Lung (tissue), 16 donors: ENCODE data around the gene YY1AP1. TPM values are rescaled to one million over a fixed set of nuclear protein-coding genes. Genes with fewer than 3 reads are reported as not detected.

Experiments used
- ATAC-seq: fragments of 200-7000 bp; cut with Tn5 transposase; one replicate; pipeline ENCODE4 v1.9.1; 2020; ENCODE audit warnings: moderate number of reproducible peaks; ENCODE audit not compliant: insufficient read depth, low FRiP score
- DNase-seq, 3 donors: peaks; one replicate each; pipeline ENCODE4 v3.0.0-alpha.2; 2013 to 2017
- H3K27ac ChIP-seq, 2 donors: one replicate each; pipeline ENCODE4 v1.5.1; 2013; ENCODE audit warnings: mild to moderate bottlenecking in 2 of 2, moderate library complexity in 2 of 2, control low read depth in 1 of 2, inconsistent platforms in 1 of 2, low read depth in 1 of 2, low read length in 1 of 2
- H3K27me3 ChIP-seq, 3 donors: one replicate each; pipeline ENCODE4 v1.5.1; 2013; ENCODE audit warnings: low read length in 2 of 3; ENCODE audit not compliant: control insufficient read depth in 3 of 3, insufficient read depth in 3 of 3
- H3K36me3 ChIP-seq, 4 donors: one replicate each; pipeline ENCODE4 v1.5.1; 2013; ENCODE audit warnings: low read length in 4 of 4, mild to moderate bottlenecking in 1 of 4, moderate library complexity in 1 of 4; ENCODE audit not compliant: control insufficient read depth in 4 of 4, insufficient read depth in 4 of 4
- H3K4me1 ChIP-seq, 5 donors: one replicate each; pipeline ENCODE4 v1.5.1; 2013; ENCODE audit warnings: low read length in 5 of 5, mild to moderate bottlenecking in 2 of 5, moderate library complexity in 1 of 5; ENCODE audit not compliant: control insufficient read depth in 5 of 5, insufficient read depth in 5 of 5
- H3K4me3 ChIP-seq: one replicate; pipeline ENCODE4 v1.5.1; 2013; ENCODE audit warnings: mild to moderate bottlenecking, control low read depth, moderate library complexity
- H3K9ac ChIP-seq, 2 donors: one replicate each; pipeline ENCODE4 v1.5.1; 2013; ENCODE audit warnings: low read length in 2 of 2, control low read depth in 1 of 2; ENCODE audit not compliant: insufficient read depth in 1 of 2
- H3K9me3 ChIP-seq, 4 donors: one replicate each; pipeline ENCODE4 v1.5.1; 2013; ENCODE audit warnings: low read length in 3 of 4, mild to moderate bottlenecking in 1 of 4, moderate library complexity in 1 of 4; ENCODE audit not compliant: control insufficient read depth in 4 of 4, insufficient read depth in 3 of 4
- WGBS, 2 donors: extraction: QIAGEN DNeasy Blood & Tissue Kit; methylation state at CpG; one replicate each; pipeline ENCODE4 v1.1.7; 2013; 5-methylcytosine and 5-hydroxymethylcytosine counted together
- long read RNA-seq, 5 donors: transcript quantifications; one replicate each; lab custom pipeline, GENCODE V29; 2026
- polyA plus RNA-seq, 2 donors: library from polyadenylated mRNA; stranded (reverse); fragments of 200-250 nt; gene quantifications; one replicate each; pipeline ENCODE4 v1.2.1, GENCODE V29; 2013
- total RNA-seq, 2 donors: library from RNA; depleted of rRNA in 1 of 2; stranded (reverse); fragments of >200 nt in 1 of 2; gene quantifications; one replicate each; pipeline ENCODE4 v1.2.1, GENCODE V29; 2014 to 2021
- TF ChIP-seq, protein P1 (sequence below): IDR thresholded peaks from 2 replicates; pipeline ENCODE4 v1.5.1; 2012; ENCODE audit warnings: mild to moderate bottlenecking; ENCODE audit errors: control extremely low read depth, extremely low read depth
- donor health status: control.
- donor health status: control.
- donor health status: Bipolar disorder and iron deficiency.
- donor health status: healthy.
- donor health status: DM: yes; HTN: yes; CAD: no.

YY1AP1 gene
- total RNA-seq (100 to 1,000 TPM in 1 of 2 donors, 10 to 100 TPM in 1; 55.6 to 177 TPM), polyA plus RNA-seq (10 to 100 TPM; 25.7 to 41.0 TPM)
- long read RNA-seq, donor 1, partial matches to known transcripts = 5 of 13 reads
- long read RNA-seq, donor 1, other reads (novel, unspliced or antisense) = 0 of 13 reads
- long read RNA-seq, donor 2, partial matches to known transcripts = 34 of 37 reads
- long read RNA-seq, donor 2, other reads (novel, unspliced or antisense) = 0 of 37 reads
- long read RNA-seq, donor 3, partial matches to known transcripts = 80 of 93 reads
- long read RNA-seq, donor 3, other reads (novel, unspliced or antisense) = 9 of 93 reads
- long read RNA-seq, donor 4, partial matches to known transcripts = 6 of 12 reads
- long read RNA-seq, donor 4, other reads (novel, unspliced or antisense) = 0 of 12 reads
- long read RNA-seq, donor 5, partial matches to known transcripts = 77 of 126 reads
- long read RNA-seq, donor 5, other reads (novel, unspliced or antisense) = 41 of 126 reads

- H3K9ac ChIP-seq = peak within 1 kb of the TSS; percentile 73 to 89
- H3K27me3 ChIP-seq = no peaks in the 10 kb centered on the region
- H3K9me3 ChIP-seq = no peaks in the 10 kb centered on the region
- peak; percentile 95 for ATAC-seq
- H3K27ac ChIP-seq = peak within 1 kb of the TSS; percentile 83 to 97
- TF ChIP-seq, protein P1, sequence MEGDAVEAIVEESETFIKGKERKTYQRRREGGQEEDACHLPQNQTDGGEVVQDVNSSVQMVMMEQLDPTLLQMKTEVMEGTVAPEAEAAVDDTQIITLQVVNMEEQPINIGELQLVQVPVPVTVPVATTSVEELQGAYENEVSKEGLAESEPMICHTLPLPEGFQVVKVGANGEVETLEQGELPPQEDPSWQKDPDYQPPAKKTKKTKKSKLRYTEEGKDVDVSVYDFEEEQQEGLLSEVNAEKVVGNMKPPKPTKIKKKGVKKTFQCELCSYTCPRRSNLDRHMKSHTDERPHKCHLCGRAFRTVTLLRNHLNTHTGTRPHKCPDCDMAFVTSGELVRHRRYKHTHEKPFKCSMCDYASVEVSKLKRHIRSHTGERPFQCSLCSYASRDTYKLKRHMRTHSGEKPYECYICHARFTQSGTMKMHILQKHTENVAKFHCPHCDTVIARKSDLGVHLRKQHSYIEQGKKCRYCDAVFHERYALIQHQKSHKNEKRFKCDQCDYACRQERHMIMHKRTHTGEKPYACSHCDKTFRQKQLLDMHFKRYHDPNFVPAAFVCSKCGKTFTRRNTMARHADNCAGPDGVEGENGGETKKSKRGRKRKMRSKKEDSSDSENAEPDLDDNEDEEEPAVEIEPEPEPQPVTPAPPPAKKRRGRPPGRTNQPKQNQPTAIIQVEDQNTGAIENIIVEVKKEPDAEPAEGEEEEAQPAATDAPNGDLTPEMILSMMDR = no peak
- peak; percentile 93 to 96 (median 96) for DNase-seq
- H3K4me1 ChIP-seq = peaks cover 3 to 11% (median 6%) of the 10 kb centered on the region in 5 donors
- H3K4me3 ChIP-seq = peak within 1 kb of the TSS; percentile 82
- peaks cover 0 to 7% (median 5%) of the 10 kb centered on the region in 4 donors for H3K36me3 ChIP-seq
- 0% methylated on average over 70 to 81 of the region's 81 CpGs for WGBS, 2 donors
Observed at GRCh38 chr1:155688324-155689080, at the start of gene YY1AP1. YY1AP1 (minus strand) TSS chr1:155688774; CDS start chr1:155680436, 8,338 bp downstream.

DNA sequence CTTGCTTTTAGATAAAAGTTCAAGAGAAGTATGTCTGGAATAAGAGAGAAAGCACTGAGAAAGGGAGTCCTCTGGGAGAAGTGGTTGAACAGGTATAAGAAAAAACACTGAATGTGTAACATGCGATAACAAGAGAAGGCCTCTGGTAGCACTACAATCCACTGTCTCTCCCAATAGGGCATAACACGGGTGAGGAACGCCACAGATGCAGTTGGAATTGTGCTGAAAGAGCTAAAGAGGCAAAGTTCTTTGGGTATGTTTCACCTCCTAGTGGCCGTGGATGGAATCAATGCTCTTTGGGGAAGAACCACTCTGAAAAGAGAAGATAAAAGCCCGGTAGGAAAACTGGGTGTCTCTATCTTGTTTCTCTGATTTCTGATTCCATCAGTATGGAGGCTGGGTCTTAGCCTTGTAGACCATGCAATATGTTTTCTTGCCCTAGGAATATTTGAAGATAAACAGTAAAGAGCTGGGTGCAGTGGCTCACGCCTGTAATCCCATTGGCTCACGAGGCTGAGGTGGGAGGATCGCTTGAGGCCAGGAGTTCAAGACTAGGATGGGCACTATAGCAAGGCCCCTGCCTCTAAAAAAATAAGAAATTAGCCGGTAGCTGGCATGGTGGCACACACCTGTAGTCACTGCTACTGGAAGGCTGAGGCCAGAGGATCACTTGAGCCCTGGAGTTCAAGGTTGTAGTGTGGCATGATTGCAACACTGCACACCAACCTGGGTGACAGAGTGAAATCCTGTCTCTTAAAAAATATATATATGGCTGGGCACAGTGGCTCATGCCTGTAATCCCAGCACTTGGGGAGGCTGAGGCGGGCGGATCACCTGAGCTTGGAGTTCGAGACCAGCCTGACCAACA is 40.7 kb upstream of the YY1AP1 start:
- Histone ChIP-seq H3K9ac (no peak overlapping the region), H3K36me3 (peaks cover 3 to 20% (median 9%) of the 10 kb centered on the region in 4 donors), H3K27me3 (no peaks in the 10 kb centered on the region), H3K27ac (no peak overlapping the region), H3K4me3 (no peak overlapping the region), H3K4me1 (no peaks in the 10 kb centered on the region), H3K9me3 (no peaks in the 10 kb centered on the region)
- DNase-seq (peak; percentile 59 to 79 (median 76)), ATAC-seq (peak; percentile 19)
- TF ChIP-seq, protein P1 = peak; percentile 41
- WGBS, 2 donors = 66 to 69% methylated on average over 12 of the region's 12 CpGs

DNA sequence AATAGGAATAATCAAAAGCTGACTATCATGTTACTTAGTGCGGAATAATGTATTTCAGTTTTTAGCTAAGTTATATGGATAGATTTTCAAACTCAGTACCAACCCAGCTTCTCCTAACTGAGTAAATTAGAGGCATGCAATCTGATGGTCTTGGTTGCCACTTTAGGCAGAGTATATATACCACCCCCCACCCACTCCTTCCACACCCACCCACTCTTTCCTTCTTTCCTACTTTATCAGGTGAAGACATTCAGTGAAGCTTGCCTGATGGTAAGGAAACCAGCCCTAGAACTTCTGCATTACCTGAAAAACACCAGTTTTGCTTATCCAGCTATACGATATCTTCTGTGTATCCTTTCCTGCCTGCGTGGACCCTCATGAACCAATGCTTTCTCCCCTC is 36.6 kb upstream of the YY1AP1 start:
- Histone ChIP-seq H3K36me3 (peaks cover 0 to 7% (median 6%) of the 10 kb centered on the region in 4 donors), H3K4me1 (no peaks in the 10 kb centered on the region), H3K4me3 (no peak overlapping the region), H3K27me3 (no peaks in the 10 kb centered on the region), H3K27ac (no peak overlapping the region), H3K9me3 (no peaks in the 10 kb centered on the region), H3K9ac (no peak overlapping the region)
- TF ChIP-seq, protein P1 = no peak
- DNase-seq (no peak), ATAC-seq (no peak)
- 98 to 100% methylated on average over 3 of the region's 3 CpGs for WGBS, 2 donors
